ENCODE measurements around the gene CTXND1. TPM values are rescaled to one million over a fixed set of nuclear protein-coding genes. Genes with fewer than 3 reads are reported as not detected.

Gene CTXND1
- total RNA-seq, 2 experiments from 2014 or later = not detected

- Mint-ChIP-seq H3K27ac (peak overlapping the region; percentile 27), H3K9me3 (ENCODE audit: low read depth) (no peaks in the 10 kb centered on the region), H3K36me3 (ENCODE audit: low read depth) (peaks cover 15% of the 10 kb centered on the region), H3K4me3 (no peak overlapping the region), H3K27me3 (no peaks in the 10 kb centered on the region), H3K4me1 (peaks cover 2% of the 10 kb centered on the region)
- intact Hi-C loops (cut with DNase I, micrococcal nuclease) = loop anchor here in 1 of 2 experiments (10.0 kb wide), 1 partner anchor 412 kb away; no protein-coding TSS in a partner anchor
- POLR2A ChIA-PET = no interaction called here
- no peak for DNase-seq
- CTCF ChIA-PET = interaction anchor here (0.6 to 1.4 kb wide), 3 partner anchors 21 to 323 kb away, joined by 3 read pairs; no protein-coding TSS in a partner anchor
- ATAC-seq = no peak
Observed at GRCh38 chr15:80176443-80176842, 75.6 kb downstream of the CTXND1 start.

DNA sequence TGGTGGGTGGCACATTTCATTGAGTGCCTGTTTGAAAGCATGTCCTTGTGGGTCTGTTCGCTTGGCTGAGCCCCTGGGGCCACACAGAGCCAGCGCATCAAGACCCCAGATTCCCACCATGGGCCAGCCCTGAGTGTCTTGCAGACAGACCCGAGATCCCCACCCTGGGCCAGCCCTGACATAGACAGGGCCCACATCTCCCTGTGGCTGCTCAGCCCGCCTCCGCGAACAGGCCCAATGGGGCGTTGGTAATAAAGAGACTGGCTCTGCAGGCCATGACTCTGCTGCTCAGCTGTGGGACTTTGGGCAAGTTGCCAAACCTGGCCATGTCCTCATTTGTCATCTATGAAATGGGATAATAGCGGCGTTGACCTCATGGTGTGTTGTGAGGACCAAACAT lies 76.6 kb downstream of the CTXND1 start:
- intact Hi-C loops (cut with DNase I, micrococcal nuclease) = loop anchor here in 1 of 2 experiments (10.0 kb wide), 1 partner anchor 411 kb away; no protein-coding TSS in a partner anchor

GRCh38 chr15:80174017-80174746 lies 77.8 kb downstream of the CTXND1 start:
- no peak overlapping the region for H3K4me3 Mint-ChIP-seq
- no peaks in the 10 kb centered on the region for H3K27me3 Mint-ChIP-seq
- intact Hi-C loops (cut with DNase I, micrococcal nuclease) = loop anchor here (5.0 to 10.0 kb wide), 5 partner anchors 112 to 409 kb away; no protein-coding TSS in a partner anchor
- peaks cover 16% of the 10 kb centered on the region for H3K36me3 Mint-ChIP-seq (ENCODE audit: low read depth)
- DNase-seq = no peak
- ATAC-seq = no peak
- H3K4me1 Mint-ChIP-seq = peaks cover 2% of the 10 kb centered on the region
- H3K9me3 Mint-ChIP-seq (ENCODE audit: low read depth) = no peaks in the 10 kb centered on the region
- ChIA-PET POLR2A (no interaction called here), CTCF (interaction anchor here (0.6 to 1.7 kb wide), 10 partner anchors 14 to 794 kb away, joined by 3 to 6 read pairs (median 4); partner anchors contain the start of gene ZFAND6)
- H3K27ac Mint-ChIP-seq = no peak overlapping the region

More for the DNA sequence above, 76.6 kb downstream of the CTXND1 start:
- Mint-ChIP-seq H3K27me3 (no peaks in the 10 kb centered on the region), H3K36me3 (ENCODE audit: low read depth) (peaks cover 19% of the 10 kb centered on the region), H3K9me3 (ENCODE audit: low read depth) (no peaks in the 10 kb centered on the region), H3K4me3 (no peak overlapping the region), H3K27ac (no peak overlapping the region), H3K4me1 (peaks cover 2% of the 10 kb centered on the region)
- ChIA-PET CTCF (interaction anchor here (0.5 to 1.4 kb wide), 3 partner anchors 22 to 306 kb away, joined by 3 read pairs; no protein-coding TSS in a partner anchor), POLR2A (no interaction called here)
- DNase-seq (no peak), ATAC-seq (no peak)

GRCh38 chr15:80173022-80173759 lies 78.8 kb downstream of the CTXND1 start:
- CTCF ChIA-PET = interaction anchor here (0.7 to 1.7 kb wide), 12 partner anchors 8 to 793 kb away, joined by 3 to 6 read pairs (median 4); partner anchors contain the start of gene ZFAND6
- DNase-seq (peak; percentile 85), ATAC-seq (peak; percentile 88)
- Mint-ChIP-seq H3K9me3 (ENCODE audit: low read depth) (no peaks in the 10 kb centered on the region), H3K27me3 (no peaks in the 10 kb centered on the region), H3K36me3 (ENCODE audit: low read depth) (peaks cover 18% of the 10 kb centered on the region), H3K27ac (no peak overlapping the region), H3K4me1 (no peaks in the 10 kb centered on the region), H3K4me3 (no peak overlapping the region)
- POLR2A ChIA-PET = interaction anchor here (0.6 kb wide), 1 partner anchor 205 kb away, joined by 3 read pairs; no protein-coding TSS in a partner anchor
- intact Hi-C loops (cut with DNase I, micrococcal nuclease) = loop anchor here (1.0 to 10.0 kb wide), 9 partner anchors 111 to 792 kb away; no protein-coding TSS in a partner anchor

DNA sequence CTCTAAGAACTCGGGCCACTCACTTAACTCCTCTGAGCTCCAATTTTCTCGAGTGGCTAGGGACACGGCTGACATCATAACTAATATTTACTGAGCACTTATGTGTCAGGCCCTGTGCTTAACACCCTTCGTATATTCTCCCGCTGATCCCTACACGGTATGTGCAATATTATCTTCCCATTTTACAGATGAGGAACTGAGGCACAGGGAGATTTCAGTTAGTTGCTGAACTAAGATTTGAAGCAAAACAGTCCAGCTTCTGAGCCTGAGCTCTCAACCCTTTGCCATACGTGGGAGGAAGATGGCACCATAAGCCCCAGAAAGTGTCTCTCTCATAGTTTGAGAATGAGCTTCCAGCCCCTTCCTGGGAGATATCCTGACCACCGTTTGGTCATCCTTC lies 79.6 kb downstream of the CTXND1 start:
- Mint-ChIP-seq H3K4me1 (no peaks in the 10 kb centered on the region), H3K9me3 (ENCODE audit: low read depth) (no peaks in the 10 kb centered on the region), H3K36me3 (ENCODE audit: low read depth) (peaks cover 18% of the 10 kb centered on the region), H3K27me3 (no peaks in the 10 kb centered on the region), H3K27ac (no peak overlapping the region), H3K4me3 (no peak overlapping the region)
- CTCF ChIA-PET = interaction anchor here (0.6 to 1.7 kb wide), 12 partner anchors 9 to 405 kb away, joined by 3 to 6 read pairs (median 4); partner anchors contain the start of gene ZFAND6
- POLR2A ChIA-PET = no interaction called here
- DNase-seq (no peak), ATAC-seq (no peak)
- intact Hi-C loops (cut with DNase I, micrococcal nuclease) = loop anchor here (2.0 to 10.0 kb wide), 6 partner anchors 110 to 792 kb away; no protein-coding TSS in a partner anchor

- DNase-seq (no peak), ATAC-seq (no peak)
- Mint-ChIP-seq H3K27ac (no peak overlapping the region), H3K4me1 (no peaks in the 10 kb centered on the region), H3K9me3 (ENCODE audit: low read depth) (no peaks in the 10 kb centered on the region), H3K36me3 (ENCODE audit: low read depth) (peaks cover 18% of the 10 kb centered on the region), H3K4me3 (no peak overlapping the region), H3K27me3 (no peaks in the 10 kb centered on the region)
- intact Hi-C loops (cut with DNase I, micrococcal nuclease) = loop anchor here (2.0 to 10.0 kb wide), 6 partner anchors 109 to 791 kb away; no protein-coding TSS in a partner anchor
- ChIA-PET POLR2A (no interaction called here), CTCF (interaction anchor here (0.6 to 1.6 kb wide), 9 partner anchors 10 to 340 kb away, joined by 3 to 5 read pairs (median 4); no protein-coding TSS in a partner anchor)
Observed at GRCh38 chr15:80171787-80172186, 80.2 kb downstream of the CTXND1 start.

DNA sequence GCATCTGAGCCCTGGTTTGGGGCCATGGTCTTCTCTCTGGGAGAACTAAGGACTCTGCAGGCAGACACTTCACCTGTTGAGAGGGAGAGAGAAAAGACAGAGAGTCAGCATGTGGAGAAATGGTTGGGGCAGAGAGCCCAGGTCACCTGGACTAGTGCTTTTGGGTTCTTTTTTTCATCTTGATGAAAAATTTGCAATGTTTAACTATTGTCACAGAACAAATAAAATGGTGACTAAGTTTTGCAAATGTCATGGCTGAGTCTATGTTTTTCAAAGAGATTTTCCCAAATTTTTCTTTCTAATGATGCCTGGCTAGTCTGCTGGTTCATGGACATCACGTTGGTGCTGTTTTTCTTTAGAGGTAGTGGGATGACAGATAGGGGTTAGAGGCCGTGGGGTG lies 81.4 kb downstream of the CTXND1 start:
- H3K36me3 Mint-ChIP-seq (ENCODE audit: low read depth) = peaks cover 13% of the 10 kb centered on the region
- no peak overlapping the region for H3K27ac Mint-ChIP-seq
- DNase-seq (no peak), ATAC-seq (no peak)
- ChIA-PET CTCF (interaction anchor here (0.5 kb wide), 1 partner anchor 112 kb away, joined by 3 read pairs; no protein-coding TSS in a partner anchor), POLR2A (no interaction called here)
- H3K4me1 Mint-ChIP-seq = no peaks in the 10 kb centered on the region
- intact Hi-C loops (cut with DNase I, micrococcal nuclease) = loop anchor here (5.0 to 10.0 kb wide), 5 partner anchors 108 to 406 kb away; no protein-coding TSS in a partner anchor
- H3K4me3 Mint-ChIP-seq = no peak overlapping the region
- H3K27me3 Mint-ChIP-seq = no peaks in the 10 kb centered on the region
- no peaks in the 10 kb centered on the region for H3K9me3 Mint-ChIP-seq (ENCODE audit: low read depth)

DNA sequence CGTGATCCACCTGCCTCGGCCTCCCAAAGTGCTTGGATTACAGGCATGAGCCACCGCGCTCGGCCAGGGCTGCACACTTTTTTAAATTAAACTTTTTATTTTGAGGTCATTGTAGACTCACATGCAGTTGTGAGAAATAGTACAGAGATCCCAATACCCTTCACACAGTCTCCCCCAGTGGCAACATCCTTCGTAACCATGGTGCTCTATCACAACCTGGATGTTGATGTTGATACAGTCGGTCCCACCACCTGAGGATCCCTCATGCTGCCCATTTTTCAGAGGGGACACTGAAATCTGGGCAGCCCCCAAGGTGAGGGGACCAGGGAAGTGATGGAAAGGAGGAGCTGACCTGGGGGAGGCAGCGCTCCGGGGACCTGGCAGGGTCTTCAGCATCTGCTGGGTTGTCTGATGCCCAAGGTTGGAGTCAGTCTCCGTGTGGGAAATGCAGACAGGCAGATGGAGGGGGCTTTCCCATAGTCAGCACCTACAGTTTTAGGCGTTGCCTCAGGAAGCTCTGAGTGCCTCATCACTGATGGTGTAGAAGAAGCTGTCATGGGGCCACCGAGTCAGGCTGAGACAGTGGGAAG lies 82.2 kb downstream of the CTXND1 start:
- Mint-ChIP-seq H3K27me3 (no peaks in the 10 kb centered on the region), H3K4me1 (no peaks in the 10 kb centered on the region), H3K4me3 (no peak overlapping the region), H3K36me3 (ENCODE audit: low read depth) (peaks cover 10% of the 10 kb centered on the region), H3K27ac (no peak overlapping the region), H3K9me3 (ENCODE audit: low read depth) (no peaks in the 10 kb centered on the region)
- ChIA-PET CTCF (interaction anchor here (0.5 to 0.7 kb wide), 2 partner anchors 111 to 630 kb away, joined by 3 read pairs; no protein-coding TSS in a partner anchor), POLR2A (no interaction called here)
- intact Hi-C loops (cut with DNase I, micrococcal nuclease) = loop anchor here (5.0 to 10.0 kb wide), 5 partner anchors 108 to 405 kb away; no protein-coding TSS in a partner anchor
- DNase-seq (no peak), ATAC-seq (no peak)

- intact Hi-C loops (cut with DNase I, micrococcal nuclease) = no loop called here
- ChIA-PET CTCF (interaction anchor here (0.5 to 0.9 kb wide), 3 partner anchors 89 to 282 kb away, joined by 3 to 5 read pairs (median 4); no protein-coding TSS in a partner anchor), POLR2A (no interaction called here)
- no peaks in the 10 kb centered on the region for H3K9me3 Mint-ChIP-seq (ENCODE audit: low read depth)
- H3K4me1 Mint-ChIP-seq = no peaks in the 10 kb centered on the region
- peaks cover 20% of the 10 kb centered on the region for H3K36me3 Mint-ChIP-seq (ENCODE audit: low read depth)
- no peak overlapping the region for H3K4me3 Mint-ChIP-seq
- DNase-seq (no peak), ATAC-seq (no peak)
- no peak overlapping the region for H3K27ac Mint-ChIP-seq
- no peaks in the 10 kb centered on the region for H3K27me3 Mint-ChIP-seq
Observed at GRCh38 chr15:80168421-80168820, 83.6 kb downstream of the CTXND1 start.

GRCh38 chr15:80167936-80168335 lies 84.1 kb downstream of the CTXND1 start:
- Mint-ChIP-seq H3K36me3 (ENCODE audit: low read depth) (peaks cover 20% of the 10 kb centered on the region), H3K4me3 (no peak overlapping the region), H3K9me3 (ENCODE audit: low read depth) (no peaks in the 10 kb centered on the region), H3K27me3 (no peaks in the 10 kb centered on the region), H3K4me1 (no peaks in the 10 kb centered on the region), H3K27ac (no peak overlapping the region)
- ATAC-seq (no peak), DNase-seq (no peak)
- ChIA-PET POLR2A (interaction anchor here (0.6 kb wide), 1 partner anchor 96 kb away, joined by 7 read pairs; no protein-coding TSS in a partner anchor), CTCF (interaction anchor here (0.5 to 0.9 kb wide), 2 partner anchors 88 to 175 kb away, joined by 3 to 5 read pairs; no protein-coding TSS in a partner anchor)
- intact Hi-C loops (cut with DNase I, micrococcal nuclease) = no loop called here

DNA sequence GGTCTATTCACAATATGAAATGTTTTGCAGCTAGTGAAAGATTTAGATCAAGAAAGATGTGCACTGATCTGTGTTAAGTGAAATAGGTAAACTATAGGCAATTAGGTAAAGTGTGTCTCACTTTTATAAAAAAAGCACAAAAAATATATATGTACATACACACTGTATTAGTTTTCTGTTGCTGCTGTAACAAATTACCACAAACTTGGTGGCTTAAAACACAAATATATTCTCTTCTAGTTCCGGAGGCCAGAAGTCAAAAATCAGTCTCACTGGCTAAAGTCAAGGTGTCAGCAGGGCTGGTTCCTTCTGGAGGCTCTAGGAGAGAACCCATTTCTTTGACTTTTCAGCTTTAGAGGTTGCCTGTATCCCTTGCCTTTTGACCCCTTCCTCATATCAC lies 88.1 kb downstream of the CTXND1 start:
- CTCF ChIA-PET = no interaction called here

More for the DNA sequence above, 88.1 kb downstream of the CTXND1 start:
- Mint-ChIP-seq H3K27ac (no peak overlapping the region), H3K27me3 (no peaks in the 10 kb centered on the region), H3K4me3 (no peak overlapping the region), H3K36me3 (ENCODE audit: low read depth) (peaks cover 48% of the 10 kb centered on the region), H3K4me1 (peaks cover 22% of the 10 kb centered on the region), H3K9me3 (ENCODE audit: low read depth) (no peaks in the 10 kb centered on the region)
- ATAC-seq = no peak
- POLR2A ChIA-PET = no interaction called here
- no peak for DNase-seq
- intact Hi-C loops (cut with DNase I, micrococcal nuclease) = no loop called here

Data from activated CD4-positive, alpha-beta T cell treated with anti-CD3 and anti-CD28 coated beads for 36 hours (primary cell).